Measurements from ENCODE around the gene DPYSL4. TPM values are rescaled to one million over a fixed set of nuclear protein-coding genes. Genes with fewer than 3 reads are reported as not detected.

Gene DPYSL4
- total RNA-seq, 4 donors from 2014 or later, result 0.79 TPM; not detected in 3

DNA sequence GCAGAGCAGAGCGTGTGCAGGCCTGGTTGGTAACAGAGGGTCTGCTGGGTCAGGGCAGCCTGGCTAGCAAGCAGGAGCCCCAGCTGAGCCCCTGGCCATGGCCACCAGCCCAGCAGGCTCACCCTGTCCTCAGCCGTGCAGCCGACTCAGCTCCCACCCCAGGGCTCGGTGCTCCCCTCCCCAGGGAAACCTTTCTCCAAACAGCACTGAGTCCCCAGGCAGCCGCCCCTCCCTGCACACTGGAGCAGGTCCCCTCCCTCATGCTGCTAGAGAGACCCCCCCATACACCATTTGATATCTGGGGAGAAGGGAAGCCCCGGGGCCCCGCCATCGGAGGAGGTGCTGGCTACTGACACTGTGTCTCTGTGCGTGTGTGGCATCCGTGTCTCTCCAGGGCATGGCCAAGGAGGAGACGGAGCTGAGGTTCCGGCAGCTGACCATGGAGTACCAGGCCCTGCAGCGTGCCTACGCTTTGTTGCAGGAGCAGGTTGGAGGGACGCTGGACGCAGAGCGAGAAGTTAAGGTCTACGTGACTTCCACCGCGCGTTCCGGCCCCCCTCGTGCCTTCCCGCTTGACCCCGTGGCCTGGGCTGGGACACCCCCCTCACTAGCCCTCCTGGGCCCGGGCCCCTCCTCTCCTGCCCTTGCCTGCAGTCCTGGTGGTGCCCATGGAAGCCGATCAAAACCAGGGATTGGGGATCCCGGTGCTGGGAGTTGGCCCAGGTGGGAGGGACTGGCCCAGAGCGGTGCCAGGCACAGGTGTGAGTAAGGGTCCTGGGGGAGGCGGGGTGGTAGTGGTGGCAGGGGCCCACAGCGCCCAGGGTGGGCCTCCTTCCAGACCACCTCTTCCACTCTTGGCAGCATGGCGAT is 45.0 kb upstream of the DPYSL4 start:
- DNase-seq, result no peak
- in situ Hi-C loops (cut with MboI; ENCODE audit: low pct_ligation_motif_present in 1 of 4, low pct_unique_long_range_greater_than_20kb in 1 of 4, low sequenced_read_pairs in 3 of 4), result loop anchor here in 2 of 4 donors (25.0 kb wide), 1 partner anchor 254 kb away; no protein-coding TSS in a partner anchor
- no peaks in the 10 kb centered on the region for H3K4me1 ChIP-seq
- H3K27ac ChIP-seq, result no peak overlapping the region
- H3K4me3 ChIP-seq, result no peak overlapping the region
- H3K27me3 ChIP-seq, result peaks cover 11% of the 10 kb centered on the region
- H3K9me3 ChIP-seq, result no peaks in the 10 kb centered on the region
- no peaks in the 10 kb centered on the region for H3K36me3 ChIP-seq
- intact Hi-C loops (cut with DNase I; ENCODE audit: low total_unique reads), result loop anchor here (5.0 kb wide), 1 partner anchor 254 kb away; no protein-coding TSS in a partner anchor
- WGBS, 2 donors (ENCODE audit: low coverage in 1 of 2), result 83% methylated on average over 31 of the region's 32 CpGs; no CpG with 5 or more reads in 1 of the 2 donors
- TF ChIP-seq POLR2A (IDR thresholded peaks at IDR 0.05), result no peak
- TF ChIP-seq, protein P1, sequence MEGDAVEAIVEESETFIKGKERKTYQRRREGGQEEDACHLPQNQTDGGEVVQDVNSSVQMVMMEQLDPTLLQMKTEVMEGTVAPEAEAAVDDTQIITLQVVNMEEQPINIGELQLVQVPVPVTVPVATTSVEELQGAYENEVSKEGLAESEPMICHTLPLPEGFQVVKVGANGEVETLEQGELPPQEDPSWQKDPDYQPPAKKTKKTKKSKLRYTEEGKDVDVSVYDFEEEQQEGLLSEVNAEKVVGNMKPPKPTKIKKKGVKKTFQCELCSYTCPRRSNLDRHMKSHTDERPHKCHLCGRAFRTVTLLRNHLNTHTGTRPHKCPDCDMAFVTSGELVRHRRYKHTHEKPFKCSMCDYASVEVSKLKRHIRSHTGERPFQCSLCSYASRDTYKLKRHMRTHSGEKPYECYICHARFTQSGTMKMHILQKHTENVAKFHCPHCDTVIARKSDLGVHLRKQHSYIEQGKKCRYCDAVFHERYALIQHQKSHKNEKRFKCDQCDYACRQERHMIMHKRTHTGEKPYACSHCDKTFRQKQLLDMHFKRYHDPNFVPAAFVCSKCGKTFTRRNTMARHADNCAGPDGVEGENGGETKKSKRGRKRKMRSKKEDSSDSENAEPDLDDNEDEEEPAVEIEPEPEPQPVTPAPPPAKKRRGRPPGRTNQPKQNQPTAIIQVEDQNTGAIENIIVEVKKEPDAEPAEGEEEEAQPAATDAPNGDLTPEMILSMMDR (IDR thresholded peaks at IDR 0.05), result no peak
- TF ChIP-seq EP300 (IDR thresholded peaks at IDR 0.05; ENCODE audit: low read depth), result no peak
- no peak for TF ChIP-seq POLR2AphosphoS5 (IDR thresholded peaks at IDR 0.05)

DNA sequence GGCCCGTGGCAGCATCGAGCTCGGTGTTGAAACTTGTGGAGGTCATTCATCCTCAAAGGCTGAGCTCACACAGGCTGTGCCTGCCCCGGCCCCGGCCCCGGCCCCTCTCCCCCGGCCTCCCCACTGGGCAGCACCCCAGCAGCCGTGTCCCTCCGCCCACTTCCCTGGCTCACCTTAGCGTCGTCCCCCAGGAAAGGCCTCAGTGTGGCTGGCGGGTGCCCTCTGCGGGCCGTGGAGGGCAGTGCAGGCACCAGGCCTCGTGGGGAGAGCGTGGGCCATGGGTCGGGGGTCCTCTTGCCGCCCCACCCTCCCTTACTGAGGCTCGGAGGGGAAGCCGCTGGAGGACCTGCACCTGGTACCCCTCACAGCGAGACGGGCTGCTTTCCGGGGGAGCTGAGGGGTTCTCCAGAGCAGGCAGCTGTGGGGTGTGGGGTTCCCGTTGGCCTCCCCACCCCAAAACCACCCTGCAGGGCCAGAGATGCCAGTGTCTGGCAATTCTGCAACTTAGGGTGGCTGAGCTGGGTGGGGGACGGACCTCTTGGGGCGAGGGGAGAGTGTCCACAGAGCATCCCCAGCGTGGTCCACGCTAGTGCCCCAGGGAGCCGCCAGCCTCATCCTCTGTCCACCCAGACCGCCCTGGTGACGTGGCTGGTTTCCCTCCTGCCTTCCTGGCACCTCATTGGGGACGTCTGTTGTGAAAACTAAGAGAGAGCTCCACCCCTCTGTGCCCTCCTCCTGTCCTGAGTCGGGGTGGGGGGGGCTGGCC is 44.2 kb upstream of the DPYSL4 start:
- H3K4me1 ChIP-seq, result no peaks in the 10 kb centered on the region
- H3K36me3 ChIP-seq, result no peaks in the 10 kb centered on the region
- DNase-seq, result peak; percentile 27
- no peak overlapping the region for H3K4me3 ChIP-seq
- intact Hi-C loops (cut with DNase I; ENCODE audit: low total_unique reads) (loop anchor here (5.0 kb wide), 1 partner anchor 255 kb away; no protein-coding TSS in a partner anchor), in situ Hi-C loops (cut with MboI; ENCODE audit: low pct_ligation_motif_present in 1 of 4, low pct_unique_long_range_greater_than_20kb in 1 of 4, low sequenced_read_pairs in 3 of 4) (loop anchor here in 2 of 4 donors (25.0 kb wide), 1 partner anchor 255 kb away; no protein-coding TSS in a partner anchor)
- H3K27ac ChIP-seq, result no peak overlapping the region
- peaks cover 11% of the 10 kb centered on the region for H3K27me3 ChIP-seq
- WGBS, 2 donors (ENCODE audit: low coverage in 1 of 2), result 24 to 45% methylated on average over 5 to 19 of the region's 33 CpGs
- TF ChIP-seq EP300 (IDR thresholded peaks at IDR 0.05; ENCODE audit: low read depth) (no peak), POLR2A (IDR thresholded peaks at IDR 0.05) (no peak), POLR2AphosphoS5 (IDR thresholded peaks at IDR 0.05) (no peak)
- TF ChIP-seq, protein P1 (IDR thresholded peaks at IDR 0.05), result peak; percentile 62 to 88 (median 86)
- no peaks in the 10 kb centered on the region for H3K9me3 ChIP-seq

DNA sequence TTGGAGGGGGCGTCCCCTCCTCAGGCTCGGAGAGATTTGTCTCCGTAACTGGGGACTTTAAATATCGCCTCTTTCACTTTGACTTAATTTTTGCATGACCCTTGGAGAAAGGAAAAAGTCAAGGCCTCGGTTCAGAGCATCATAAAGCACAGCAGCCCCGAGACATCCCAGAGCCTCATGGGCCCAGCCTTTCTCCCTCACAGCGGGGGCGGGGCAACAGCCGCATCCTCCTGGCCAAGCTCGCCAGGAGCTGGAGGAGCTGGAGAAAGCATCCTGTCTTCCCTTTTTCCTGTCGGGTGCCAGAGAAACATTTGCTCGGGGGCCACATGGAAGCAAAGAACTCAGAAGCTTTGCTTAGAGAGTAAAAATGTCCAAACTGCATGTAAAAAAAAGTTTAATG is 43.6 kb upstream of the DPYSL4 start:
- Histone ChIP-seq H3K4me3 (no peak overlapping the region), H3K27ac (no peak overlapping the region), H3K36me3 (no peaks in the 10 kb centered on the region), H3K9me3 (no peaks in the 10 kb centered on the region), H3K4me1 (no peaks in the 10 kb centered on the region), H3K27me3 (peaks cover 11% of the 10 kb centered on the region)
- 39 to 66% methylated on average over 6 to 12 of the region's 12 CpGs for WGBS, 2 donors (ENCODE audit: low coverage in 1 of 2)
- intact Hi-C loops (cut with DNase I; ENCODE audit: low total_unique reads), result loop anchor here (5.0 kb wide), 1 partner anchor 256 kb away; no protein-coding TSS in a partner anchor
- DNase-seq, result no peak
- in situ Hi-C loops (cut with MboI; ENCODE audit: low pct_ligation_motif_present in 1 of 4, low pct_unique_long_range_greater_than_20kb in 1 of 4, low sequenced_read_pairs in 3 of 4), result loop anchor here in 2 of 4 donors (25.0 kb wide), 1 partner anchor 256 kb away; no protein-coding TSS in a partner anchor
- TF ChIP-seq POLR2AphosphoS5 (IDR thresholded peaks at IDR 0.05) (no peak), POLR2A (IDR thresholded peaks at IDR 0.05) (no peak), EP300 (IDR thresholded peaks at IDR 0.05; ENCODE audit: low read depth) (no peak)
- TF ChIP-seq, protein P1 (IDR thresholded peaks at IDR 0.05), result no peak

DNA sequence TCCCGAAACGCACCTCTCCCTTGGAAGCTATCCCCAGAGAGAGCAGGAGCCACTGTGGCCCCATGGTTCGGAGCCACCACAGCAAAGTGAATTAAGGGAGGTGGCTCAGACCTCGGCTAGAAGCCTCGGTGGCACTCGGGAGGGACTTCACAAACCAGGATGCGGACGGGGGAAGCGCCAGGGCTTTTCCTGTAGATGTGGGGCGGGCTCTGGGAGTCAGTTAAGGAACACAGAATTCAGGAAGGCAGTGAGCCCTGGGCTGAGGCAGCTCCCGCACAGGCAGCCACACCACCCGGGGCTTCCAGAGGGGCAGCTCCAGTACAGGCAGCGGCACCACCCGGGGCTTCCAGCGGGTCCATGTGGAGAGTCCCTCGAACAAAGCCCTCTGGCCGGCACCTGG is 42.7 kb upstream of the DPYSL4 start:
- Histone ChIP-seq H3K4me1 (no peaks in the 10 kb centered on the region), H3K27me3 (peaks cover 11% of the 10 kb centered on the region), H3K27ac (no peak overlapping the region), H3K36me3 (no peaks in the 10 kb centered on the region), H3K4me3 (no peak overlapping the region), H3K9me3 (no peaks in the 10 kb centered on the region)
- in situ Hi-C loops (cut with MboI; ENCODE audit: low pct_ligation_motif_present in 1 of 4, low pct_unique_long_range_greater_than_20kb in 1 of 4, low sequenced_read_pairs in 3 of 4), result loop anchor here in 2 of 4 donors (25.0 kb wide), 1 partner anchor 257 kb away; no protein-coding TSS in a partner anchor
- TF ChIP-seq, protein P1 (IDR thresholded peaks at IDR 0.05), result no peak
- TF ChIP-seq POLR2AphosphoS5 (IDR thresholded peaks at IDR 0.05) (no peak), POLR2A (IDR thresholded peaks at IDR 0.05) (no peak), EP300 (IDR thresholded peaks at IDR 0.05; ENCODE audit: low read depth) (no peak)
- intact Hi-C loops (cut with DNase I; ENCODE audit: low total_unique reads), result loop anchor here (5.0 kb wide), 1 partner anchor 257 kb away; no protein-coding TSS in a partner anchor
- WGBS, 2 donors (ENCODE audit: low coverage in 1 of 2), result 20 to 64% methylated on average over 2 to 17 of the region's 17 CpGs
- no peak for DNase-seq
